GM12892 (cell line): ENCODE data around the gene TLCD3B.
A peak's percentile ranks its signal among the peaks of the same experiment; 100 is the strongest.

Experiments used
- POLR2A ChIP-seq: IDR thresholded peaks from 2 replicates; pipeline ENCODE4 v1.6.1; 2011; ENCODE audit warnings: low read depth, low read length, control low read depth
- POLR2AphosphoS5 ChIP-seq: IDR thresholded peaks from 2 replicates; pipeline ENCODE4 v1.6.1; 2011; ENCODE audit warnings: low read depth, low read length, control low read depth

- TF ChIP-seq POLR2AphosphoS5 (no peak), POLR2A (0 out of 2 replicates have a peak, but pooled peaks have one; percentile 28)
These were observed 39.5 kb downstream of the TLCD3B start for GRCh38 chr16:29991571-29991904.
